ENCODE results near the gene CAB39. TPM values are rescaled to one million over a fixed set of nuclear protein-coding genes. Genes with fewer than 3 reads are reported as not detected.

The CAB39 gene
- total and polyA plus RNA-seq, 2 experiments from 2014 or later: 18.7 to 67.5 TPM

DNA sequence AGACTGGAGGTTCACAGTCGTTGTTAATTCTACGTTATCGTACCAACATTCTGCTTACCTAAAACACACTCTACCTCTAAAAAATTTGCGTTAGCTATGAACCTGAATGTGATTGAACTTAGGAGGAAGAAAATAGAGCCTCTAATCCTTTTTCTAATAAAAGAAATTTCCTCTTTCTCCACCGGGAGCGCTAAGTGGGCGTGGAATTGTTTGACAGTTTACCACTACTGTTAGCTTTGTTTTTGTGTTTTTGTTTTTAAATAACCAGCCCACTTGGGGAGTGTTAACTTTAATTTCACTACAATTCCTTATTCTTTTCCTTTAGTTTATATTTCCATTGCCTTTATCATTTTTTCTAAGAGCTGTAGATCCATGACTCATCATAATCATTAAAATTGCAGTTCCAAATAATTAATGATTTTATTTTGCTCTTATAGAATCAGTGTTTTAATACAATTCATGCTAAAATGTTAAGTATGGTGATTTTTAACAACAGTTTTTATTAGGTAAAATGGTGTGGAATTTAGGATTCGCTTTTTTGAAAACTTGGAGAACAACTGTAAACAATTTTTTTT is 97.1 kb downstream of the CAB39 start (continued):
- TF ChIP-seq, protein P1, sequence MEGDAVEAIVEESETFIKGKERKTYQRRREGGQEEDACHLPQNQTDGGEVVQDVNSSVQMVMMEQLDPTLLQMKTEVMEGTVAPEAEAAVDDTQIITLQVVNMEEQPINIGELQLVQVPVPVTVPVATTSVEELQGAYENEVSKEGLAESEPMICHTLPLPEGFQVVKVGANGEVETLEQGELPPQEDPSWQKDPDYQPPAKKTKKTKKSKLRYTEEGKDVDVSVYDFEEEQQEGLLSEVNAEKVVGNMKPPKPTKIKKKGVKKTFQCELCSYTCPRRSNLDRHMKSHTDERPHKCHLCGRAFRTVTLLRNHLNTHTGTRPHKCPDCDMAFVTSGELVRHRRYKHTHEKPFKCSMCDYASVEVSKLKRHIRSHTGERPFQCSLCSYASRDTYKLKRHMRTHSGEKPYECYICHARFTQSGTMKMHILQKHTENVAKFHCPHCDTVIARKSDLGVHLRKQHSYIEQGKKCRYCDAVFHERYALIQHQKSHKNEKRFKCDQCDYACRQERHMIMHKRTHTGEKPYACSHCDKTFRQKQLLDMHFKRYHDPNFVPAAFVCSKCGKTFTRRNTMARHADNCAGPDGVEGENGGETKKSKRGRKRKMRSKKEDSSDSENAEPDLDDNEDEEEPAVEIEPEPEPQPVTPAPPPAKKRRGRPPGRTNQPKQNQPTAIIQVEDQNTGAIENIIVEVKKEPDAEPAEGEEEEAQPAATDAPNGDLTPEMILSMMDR (conservative IDR thresholded peaks at IDR 0.05; ENCODE audit: low read depth in 2 of 2): peak; percentile 43 to 66
- no peak for TF ChIP-seq EZH2phosphoT487 (IDR thresholded peaks at IDR 0.05; ENCODE audit: unreplicated experiment)
- no peak for TF ChIP-seq STAT1 (IDR thresholded peaks at IDR 0.05; ENCODE audit: unreplicated experiment)
- no peak for TF ChIP-seq POLR2AphosphoS5 (IDR thresholded peaks at IDR 0.05; ENCODE audit: low read depth)

DNA sequence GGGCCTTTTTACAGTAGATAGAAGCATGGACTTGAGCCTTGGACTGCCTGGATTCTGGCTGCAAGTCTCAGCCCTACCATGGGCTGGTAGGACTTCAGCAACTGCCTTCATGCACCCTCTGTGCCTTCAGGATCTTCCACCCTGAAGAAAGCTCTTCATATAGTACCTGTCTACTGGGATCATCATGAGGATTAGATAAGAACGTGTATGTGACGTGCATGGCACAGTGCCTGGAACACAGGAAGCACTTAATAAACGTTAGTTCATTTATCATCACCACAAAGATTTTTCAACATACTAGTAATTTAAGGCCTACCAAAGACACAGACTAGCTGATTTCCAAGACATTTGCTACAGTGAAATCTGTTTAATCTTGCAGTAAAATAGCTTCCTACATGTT is 98.9 kb downstream of the CAB39 start:
- peaks cover 21% of the 10 kb centered on the region for H3K36me3 Mint-ChIP-seq (ENCODE audit: low read depth)
- H3K4me1 ChIP-seq (ENCODE audit: insufficient read depth): no peaks in the 10 kb centered on the region
- no peak for ATAC-seq
- no peak for DNase-seq (ENCODE audit: low spot score)
- peaks cover 9% of the 10 kb centered on the region for H4K20me1 ChIP-seq (replicated peaks; ENCODE audit: insufficient read depth)
- no peaks in the 10 kb centered on the region for H3K27me3 Mint-ChIP-seq (ENCODE audit: insufficient read depth, low read depth, poor library complexity)
- H3K27me3 ChIP-seq (ENCODE audit: insufficient read depth): no peaks in the 10 kb centered on the region
- H3K4me2 ChIP-seq: no peak overlapping the region
- no peak overlapping the region for H3K4me3 Mint-ChIP-seq
- H3K27ac Mint-ChIP-seq: no peak overlapping the region
- H2AFZ ChIP-seq: no peak overlapping the region
- no peaks in the 10 kb centered on the region for H3K9me2 ChIP-seq (ENCODE audit: insufficient read depth)
- H3K36me3 ChIP-seq (ENCODE audit: insufficient read depth): peaks cover 9% of the 10 kb centered on the region; the same call in 1 of the 2 replicates
- H3K27ac ChIP-seq (ENCODE audit: low read depth): no peak overlapping the region
- H3K4me3 ChIP-seq: no peak overlapping the region
- H3F3A ChIP-seq (replicated peaks; ENCODE audit: low read depth): no peaks in the 10 kb centered on the region
- H3K9me3 Mint-ChIP-seq: no peaks in the 10 kb centered on the region
- no peaks in the 10 kb centered on the region for H3K79me2 ChIP-seq (replicated peaks; ENCODE audit: insufficient read depth)
- H3K4me1 Mint-ChIP-seq: peaks cover 9% of the 10 kb centered on the region; the same call in 2 of the 3 replicates
- no peak for TF ChIP-seq STAT1 (IDR thresholded peaks at IDR 0.05; ENCODE audit: unreplicated experiment)
- TF ChIP-seq NANOG (IDR thresholded peaks at IDR 0.05; ENCODE audit: borderline replicate concordance): no peak
- TF ChIP-seq ZNF114 (CRISPR knock-in tag; IDR thresholded peaks at IDR 0.05): no peak
- TF ChIP-seq EZH2phosphoT487 (IDR thresholded peaks at IDR 0.05; ENCODE audit: unreplicated experiment): no peak
- no peak for TF ChIP-seq POLR2AphosphoS5 (IDR thresholded peaks at IDR 0.05; ENCODE audit: low read depth)
- no peak for TF ChIP-seq ZNF331 (CRISPR knock-in tag; IDR thresholded peaks at IDR 0.05; ENCODE audit: low read depth)
- TF ChIP-seq, protein P2, sequence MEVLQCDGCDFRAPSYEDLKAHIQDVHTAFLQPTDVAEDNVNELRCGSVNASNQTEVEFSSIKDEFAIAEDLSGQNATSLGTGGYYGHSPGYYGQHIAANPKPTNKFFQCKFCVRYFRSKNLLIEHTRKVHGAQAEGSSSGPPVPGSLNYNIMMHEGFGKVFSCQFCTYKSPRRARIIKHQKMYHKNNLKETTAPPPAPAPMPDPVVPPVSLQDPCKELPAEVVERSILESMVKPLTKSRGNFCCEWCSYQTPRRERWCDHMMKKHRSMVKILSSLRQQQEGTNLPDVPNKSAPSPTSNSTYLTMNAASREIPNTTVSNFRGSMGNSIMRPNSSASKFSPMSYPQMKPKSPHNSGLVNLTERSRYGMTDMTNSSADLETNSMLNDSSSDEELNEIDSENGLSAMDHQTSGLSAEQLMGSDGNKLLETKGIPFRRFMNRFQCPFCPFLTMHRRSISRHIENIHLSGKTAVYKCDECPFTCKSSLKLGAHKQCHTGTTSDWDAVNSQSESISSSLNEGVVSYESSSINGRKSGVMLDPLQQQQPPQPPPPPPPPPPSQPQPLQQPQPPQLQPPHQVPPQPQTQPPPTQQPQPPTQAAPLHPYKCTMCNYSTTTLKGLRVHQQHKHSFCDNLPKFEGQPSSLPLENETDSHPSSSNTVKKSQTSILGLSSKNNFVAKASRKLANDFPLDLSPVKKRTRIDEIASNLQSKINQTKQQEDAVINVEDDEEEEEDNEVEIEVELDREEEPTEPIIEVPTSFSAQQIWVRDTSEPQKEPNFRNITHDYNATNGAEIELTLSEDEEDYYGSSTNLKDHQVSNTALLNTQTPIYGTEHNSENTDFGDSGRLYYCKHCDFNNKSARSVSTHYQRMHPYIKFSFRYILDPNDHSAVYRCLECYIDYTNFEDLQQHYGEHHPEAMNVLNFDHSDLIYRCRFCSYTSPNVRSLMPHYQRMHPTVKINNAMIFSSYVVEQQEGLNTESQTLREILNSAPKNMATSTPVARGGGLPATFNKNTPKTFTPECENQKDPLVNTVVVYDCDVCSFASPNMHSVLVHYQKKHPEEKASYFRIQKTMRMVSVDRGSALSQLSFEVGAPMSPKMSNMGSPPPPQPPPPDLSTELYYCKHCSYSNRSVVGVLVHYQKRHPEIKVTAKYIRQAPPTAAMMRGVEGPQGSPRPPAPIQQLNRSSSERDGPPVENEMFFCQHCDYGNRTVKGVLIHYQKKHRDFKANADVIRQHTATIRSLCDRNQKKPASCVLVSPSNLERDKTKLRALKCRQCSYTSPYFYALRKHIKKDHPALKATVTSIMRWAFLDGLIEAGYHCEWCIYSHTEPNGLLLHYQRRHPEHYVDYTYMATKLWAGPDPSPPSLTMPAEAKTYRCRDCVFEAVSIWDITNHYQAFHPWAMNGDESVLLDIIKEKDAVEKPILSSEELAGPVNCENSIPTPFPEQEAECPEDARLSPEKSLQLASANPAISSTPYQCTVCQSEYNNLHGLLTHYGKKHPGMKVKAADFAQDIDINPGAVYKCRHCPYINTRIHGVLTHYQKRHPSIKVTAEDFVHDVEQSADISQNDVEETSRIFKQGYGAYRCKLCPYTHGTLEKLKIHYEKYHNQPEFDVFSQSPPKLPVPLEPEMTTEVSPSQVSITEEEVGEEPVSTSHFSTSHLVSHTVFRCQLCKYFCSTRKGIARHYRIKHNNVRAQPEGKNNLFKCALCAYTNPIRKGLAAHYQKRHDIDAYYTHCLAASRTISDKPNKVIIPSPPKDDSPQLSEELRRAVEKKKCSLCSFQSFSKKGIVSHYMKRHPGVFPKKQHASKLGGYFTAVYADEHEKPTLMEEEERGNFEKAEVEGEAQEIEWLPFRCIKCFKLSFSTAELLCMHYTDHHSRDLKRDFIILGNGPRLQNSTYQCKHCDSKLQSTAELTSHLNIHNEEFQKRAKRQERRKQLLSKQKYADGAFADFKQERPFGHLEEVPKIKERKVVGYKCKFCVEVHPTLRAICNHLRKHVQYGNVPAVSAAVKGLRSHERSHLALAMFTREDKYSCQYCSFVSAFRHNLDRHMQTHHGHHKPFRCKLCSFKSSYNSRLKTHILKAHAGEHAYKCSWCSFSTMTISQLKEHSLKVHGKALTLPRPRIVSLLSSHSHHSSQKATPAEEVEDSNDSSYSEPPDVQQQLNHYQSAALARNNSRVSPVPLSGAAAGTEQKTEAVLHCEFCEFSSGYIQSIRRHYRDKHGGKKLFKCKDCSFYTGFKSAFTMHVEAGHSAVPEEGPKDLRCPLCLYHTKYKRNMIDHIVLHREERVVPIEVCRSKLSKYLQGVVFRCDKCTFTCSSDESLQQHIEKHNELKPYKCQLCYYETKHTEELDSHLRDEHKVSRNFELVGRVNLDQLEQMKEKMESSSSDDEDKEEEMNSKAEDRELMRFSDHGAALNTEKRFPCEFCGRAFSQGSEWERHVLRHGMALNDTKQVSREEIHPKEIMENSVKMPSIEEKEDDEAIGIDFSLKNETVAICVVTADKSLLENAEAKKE (CRISPR knock-in tag; IDR thresholded peaks at IDR 0.05): no peak
- TF ChIP-seq JUNB (IDR thresholded peaks at IDR 0.05; ENCODE audit: unreplicated experiment): no peak
- no peak for TF ChIP-seq CREB1 (CRISPR knock-in tag; IDR thresholded peaks at IDR 0.05; ENCODE audit: low read depth)
- TF ChIP-seq, protein P1 (conservative IDR thresholded peaks at IDR 0.05; ENCODE audit: low read depth in 2 of 2): no peak
- TF ChIP-seq, protein P3, sequence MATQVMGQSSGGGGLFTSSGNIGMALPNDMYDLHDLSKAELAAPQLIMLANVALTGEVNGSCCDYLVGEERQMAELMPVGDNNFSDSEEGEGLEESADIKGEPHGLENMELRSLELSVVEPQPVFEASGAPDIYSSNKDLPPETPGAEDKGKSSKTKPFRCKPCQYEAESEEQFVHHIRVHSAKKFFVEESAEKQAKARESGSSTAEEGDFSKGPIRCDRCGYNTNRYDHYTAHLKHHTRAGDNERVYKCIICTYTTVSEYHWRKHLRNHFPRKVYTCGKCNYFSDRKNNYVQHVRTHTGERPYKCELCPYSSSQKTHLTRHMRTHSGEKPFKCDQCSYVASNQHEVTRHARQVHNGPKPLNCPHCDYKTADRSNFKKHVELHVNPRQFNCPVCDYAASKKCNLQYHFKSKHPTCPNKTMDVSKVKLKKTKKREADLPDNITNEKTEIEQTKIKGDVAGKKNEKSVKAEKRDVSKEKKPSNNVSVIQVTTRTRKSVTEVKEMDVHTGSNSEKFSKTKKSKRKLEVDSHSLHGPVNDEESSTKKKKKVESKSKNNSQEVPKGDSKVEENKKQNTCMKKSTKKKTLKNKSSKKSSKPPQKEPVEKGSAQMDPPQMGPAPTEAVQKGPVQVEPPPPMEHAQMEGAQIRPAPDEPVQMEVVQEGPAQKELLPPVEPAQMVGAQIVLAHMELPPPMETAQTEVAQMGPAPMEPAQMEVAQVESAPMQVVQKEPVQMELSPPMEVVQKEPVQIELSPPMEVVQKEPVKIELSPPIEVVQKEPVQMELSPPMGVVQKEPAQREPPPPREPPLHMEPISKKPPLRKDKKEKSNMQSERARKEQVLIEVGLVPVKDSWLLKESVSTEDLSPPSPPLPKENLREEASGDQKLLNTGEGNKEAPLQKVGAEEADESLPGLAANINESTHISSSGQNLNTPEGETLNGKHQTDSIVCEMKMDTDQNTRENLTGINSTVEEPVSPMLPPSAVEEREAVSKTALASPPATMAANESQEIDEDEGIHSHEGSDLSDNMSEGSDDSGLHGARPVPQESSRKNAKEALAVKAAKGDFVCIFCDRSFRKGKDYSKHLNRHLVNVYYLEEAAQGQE (IDR thresholded peaks at IDR 0.05; ENCODE audit: unreplicated experiment): no peak
